ENCODE results near the gene CHST13.

Gene CHST13

GRCh38 chr3:126537116-126537729 is 13.3 kb downstream of the CHST13 start:
- H3K36me3 ChIP-seq (ENCODE audit: control insufficient read depth in 2 of 2, insufficient read depth in 1 of 2, low read length in 2 of 2): no peaks in the 10 kb centered on the region
- ChIA-PET POLR2A (no interaction called here), CTCF (interaction anchor here (0.6 to 0.7 kb wide), 2 partner anchors 168 to 562 kb away, joined by 3 read pairs; no protein-coding TSS in a partner anchor)
- H3K27ac ChIP-seq (ENCODE audit: extremely low read depth, low read depth, low read length): no peak overlapping the region
- H3K4me3 ChIP-seq (ENCODE audit: low read depth, low read length): no peak overlapping the region
- H3K9me3 ChIP-seq (ENCODE audit: control insufficient read depth, insufficient read depth, low read depth, low read length): no peaks in the 10 kb centered on the region
- H3K4me1 ChIP-seq (ENCODE audit: control insufficient read depth, insufficient read depth, low read length): no peaks in the 10 kb centered on the region
- TF ChIP-seq ZNF394 (tag by site-specific recombination; IDR thresholded peaks at IDR 0.05; ENCODE audit: borderline replicate concordance) (no peak), ZSCAN23 (tag by site-specific recombination; IDR thresholded peaks at IDR 0.05) (no peak), PATZ1 (tag by site-specific recombination; IDR thresholded peaks at IDR 0.05) (no peak), ZNF280D (tag by site-specific recombination; IDR thresholded peaks at IDR 0.05) (no peak), BCL11B (tag by site-specific recombination; IDR thresholded peaks at IDR 0.05; ENCODE audit: low read depth) (no peak), ZNF449 (tag by site-specific recombination; IDR thresholded peaks at IDR 0.05) (no peak), TRIM28 (IDR thresholded peaks at IDR 0.05; ENCODE audit: borderline replicate concordance, low read length) (no peak), ZNF211 (tag by site-specific recombination; IDR thresholded peaks at IDR 0.05; ENCODE audit: low read depth) (no peak), SP7 (tag by site-specific recombination; IDR thresholded peaks at IDR 0.05) (no peak), ZNF341 (tag by site-specific recombination; IDR thresholded peaks at IDR 0.05; ENCODE audit: low read depth) (no peak), PRDM1 (tag by site-specific recombination; IDR thresholded peaks at IDR 0.05) (no peak), YY2 (tag by site-specific recombination; IDR thresholded peaks at IDR 0.05) (no peak), ZFP69B (tag by site-specific recombination; IDR thresholded peaks at IDR 0.05) (no peak), ZNF830 (tag by site-specific recombination; IDR thresholded peaks at IDR 0.05; ENCODE audit: low read depth) (no peak), ZBTB17 (tag by site-specific recombination; IDR thresholded peaks at IDR 0.05) (no peak), TCF7L2 (IDR thresholded peaks at IDR 0.05; ENCODE audit: borderline replicate concordance, low read depth, low read length) (no peak), ZNF521 (tag by site-specific recombination; IDR thresholded peaks at IDR 0.05) (no peak), PRDM6 (tag by site-specific recombination; IDR thresholded peaks at IDR 0.05) (no peak)
